OCI-LY3 (cell line): ENCODE measurements around the gene LRRC7.

ENCODE experiments used
- H2AFZ ChIP-seq: fragments of 200-600, 300-600 bp; shearing (Covaris generic); 2 replicates; pipeline ENCODE4 v1.6.0; 2014; ENCODE audit warnings: antibody characterized with exemption, low read depth, low read length
- H3K27ac ChIP-seq: fragments of 200-600, 300-600 bp; sonication (generic); 2 replicates; pipeline ENCODE4 v1.5.1; 2014; ENCODE audit warnings: mild to moderate bottlenecking, low read length, moderate library complexity, mixed read lengths
- H3K27me3 ChIP-seq: fragments of 200-600, 300-600 bp; sonication (generic); 2 replicates; pipeline ENCODE4 v1.6.1; 2014; ENCODE audit warnings: low read depth, low read length, mixed read lengths
- H3K36me3 ChIP-seq: fragments of 200-600, 300-600 bp; sonication (generic); replicated peaks from 2 replicates; pipeline ENCODE3; 2014; ENCODE audit warnings: low read depth, low read length, mixed read lengths
- H3K4me1 ChIP-seq: fragments of 300-600, 200-600 bp; sonication (generic); 2 replicates; pipeline ENCODE4 v1.6.1; 2014; ENCODE audit warnings: low read length, mixed read lengths
- H3K4me2 ChIP-seq: fragments of 200-600, 300-600 bp; sonication (generic); 2 replicates; pipeline ENCODE4 v1.6.1; 2014; ENCODE audit warnings: low read length, mixed read lengths
- H3K4me3 ChIP-seq: fragments of 300-600, 200-600 bp; sonication (generic); 2 replicates; pipeline ENCODE4 v1.5.1; 2014; ENCODE audit warnings: antibody characterized with exemption, mild to moderate bottlenecking, low read length, moderate library complexity
- H3K79me2 ChIP-seq: fragments of 300-600, 200-600 bp; shearing (Covaris generic); 2 replicates; pipeline ENCODE4 v1.6.1; 2014; ENCODE audit warnings: mild to moderate bottlenecking, low read length, mixed read lengths
- H3K9ac ChIP-seq: fragments of 300-600, 200-600 bp; shearing (Covaris generic); 2 replicates; pipeline ENCODE4 v1.6.0; 2014; ENCODE audit warnings: mild to moderate bottlenecking, low read length, moderate library complexity
- H3K9me3 ChIP-seq: fragments of 200-600, 300-600 bp; shearing (Covaris generic); 2 replicates; pipeline ENCODE4 v1.6.1; 2014; ENCODE audit warnings: low read length, mixed read lengths; ENCODE audit not compliant: insufficient read depth
- H4K20me1 ChIP-seq: fragments of 200-600, 300-600 bp; sonication (generic); 2 replicates; pipeline ENCODE4 v1.6.1; 2016; ENCODE audit warnings: low read length, mixed read lengths; ENCODE audit not compliant: insufficient read depth
- EZH2phosphoT487 ChIP-seq: fragments of 200-600 bp; shearing (Covaris generic); IDR thresholded peaks from 2 replicates; pipeline ENCODE4 v1.6.1; 2018; ENCODE audit warnings: antibody characterized with exemption, mixed run types, low read depth
- TF ChIP-seq, protein P1 (sequence below): fragments of 200-600, 300-600 bp; sonication (generic); IDR thresholded peaks from 2 replicates; pipeline ENCODE4 v1.5.1; 2014; ENCODE audit warnings: antibody characterized with exemption, low read length, low read depth

Gene LRRC7

DNA sequence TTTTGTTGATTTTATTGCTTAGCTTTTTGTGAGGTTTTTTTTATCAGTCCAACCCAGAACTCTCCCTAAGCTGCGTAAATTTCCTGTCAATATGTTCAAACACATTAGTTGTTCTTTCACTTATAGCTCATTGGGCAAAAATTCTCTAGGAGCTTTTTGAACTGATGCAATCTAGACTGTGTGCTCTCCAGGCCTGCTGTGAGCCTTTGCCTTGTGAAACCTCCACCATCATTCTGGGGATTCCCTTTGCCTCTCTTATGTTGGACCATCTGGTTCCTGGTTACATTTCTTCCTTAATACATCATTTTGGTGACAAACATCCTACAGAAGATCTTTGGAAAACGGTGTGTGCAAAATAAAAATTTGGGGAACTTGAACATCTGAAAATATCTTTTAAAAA is 247.2 kb downstream of the LRRC7 start:
- TF ChIP-seq EZH2phosphoT487 = no peak
- TF ChIP-seq, protein P1, sequence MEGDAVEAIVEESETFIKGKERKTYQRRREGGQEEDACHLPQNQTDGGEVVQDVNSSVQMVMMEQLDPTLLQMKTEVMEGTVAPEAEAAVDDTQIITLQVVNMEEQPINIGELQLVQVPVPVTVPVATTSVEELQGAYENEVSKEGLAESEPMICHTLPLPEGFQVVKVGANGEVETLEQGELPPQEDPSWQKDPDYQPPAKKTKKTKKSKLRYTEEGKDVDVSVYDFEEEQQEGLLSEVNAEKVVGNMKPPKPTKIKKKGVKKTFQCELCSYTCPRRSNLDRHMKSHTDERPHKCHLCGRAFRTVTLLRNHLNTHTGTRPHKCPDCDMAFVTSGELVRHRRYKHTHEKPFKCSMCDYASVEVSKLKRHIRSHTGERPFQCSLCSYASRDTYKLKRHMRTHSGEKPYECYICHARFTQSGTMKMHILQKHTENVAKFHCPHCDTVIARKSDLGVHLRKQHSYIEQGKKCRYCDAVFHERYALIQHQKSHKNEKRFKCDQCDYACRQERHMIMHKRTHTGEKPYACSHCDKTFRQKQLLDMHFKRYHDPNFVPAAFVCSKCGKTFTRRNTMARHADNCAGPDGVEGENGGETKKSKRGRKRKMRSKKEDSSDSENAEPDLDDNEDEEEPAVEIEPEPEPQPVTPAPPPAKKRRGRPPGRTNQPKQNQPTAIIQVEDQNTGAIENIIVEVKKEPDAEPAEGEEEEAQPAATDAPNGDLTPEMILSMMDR = no peak

DNA sequence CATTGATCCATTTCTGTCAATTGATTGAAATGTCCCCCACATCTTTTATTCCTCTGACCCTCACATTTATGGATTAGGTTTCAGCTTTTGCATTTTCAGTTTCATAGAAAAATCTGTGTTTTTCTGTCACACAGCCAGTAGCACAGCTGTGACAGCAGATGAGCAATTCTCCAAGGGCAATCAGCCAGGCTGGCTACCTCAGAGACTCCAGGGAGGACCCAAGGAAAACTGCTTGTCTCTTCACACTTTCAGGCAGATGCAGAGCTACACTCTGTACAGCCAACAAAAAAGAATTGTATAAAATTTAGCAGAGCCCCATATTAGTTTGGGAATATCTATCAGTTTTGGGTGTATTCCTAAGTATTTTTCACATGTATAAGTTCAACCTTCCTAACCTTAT is 257.2 kb downstream of the LRRC7 start:
- Histone ChIP-seq H4K20me1 (no peaks in the 10 kb centered on the region), H3K4me2 (no peak overlapping the region), H3K9me3 (no peaks in the 10 kb centered on the region), H3K4me1 (no peaks in the 10 kb centered on the region), H2AFZ (no peak overlapping the region), H3K4me3 (no peak overlapping the region), H3K36me3 (no peaks in the 10 kb centered on the region), H3K27me3 (no peaks in the 10 kb centered on the region), H3K79me2 (no peaks in the 10 kb centered on the region), H3K9ac (no peak overlapping the region), H3K27ac (no peak overlapping the region)
- TF ChIP-seq EZH2phosphoT487 = no peak
- TF ChIP-seq, protein P1 = no peak

More for the DNA sequence above, 247.2 kb downstream of the LRRC7 start:
- H3K27ac ChIP-seq = no peak overlapping the region
- H3K4me1 ChIP-seq = no peaks in the 10 kb centered on the region
- H3K9me3 ChIP-seq = no peaks in the 10 kb centered on the region
- H4K20me1 ChIP-seq = no peaks in the 10 kb centered on the region
- no peaks in the 10 kb centered on the region for H3K36me3 ChIP-seq
- no peak overlapping the region for H3K4me2 ChIP-seq
- no peak overlapping the region for H3K9ac ChIP-seq
- H3K27me3 ChIP-seq = no peaks in the 10 kb centered on the region
- no peaks in the 10 kb centered on the region for H3K79me2 ChIP-seq
- no peak overlapping the region for H2AFZ ChIP-seq
- H3K4me3 ChIP-seq = no peak overlapping the region

DNA sequence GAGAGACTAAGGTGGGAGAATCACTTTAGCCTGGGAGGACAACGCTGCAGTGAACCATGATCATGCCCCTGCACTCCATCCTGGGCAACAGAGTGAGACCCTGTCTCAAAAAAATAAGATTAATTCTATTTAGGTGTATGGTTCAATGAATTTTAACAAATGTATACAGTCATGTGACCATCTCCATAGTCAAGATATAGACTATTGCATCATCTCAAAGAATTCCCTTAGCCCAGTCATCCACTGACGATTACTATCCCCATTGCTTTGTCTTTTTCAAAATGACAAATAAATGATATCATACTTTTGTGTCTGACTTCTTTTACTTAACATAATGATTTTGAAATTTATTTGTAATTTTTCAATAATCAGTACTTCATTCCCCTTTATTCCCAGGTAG is 260.0 kb downstream of the LRRC7 start:
- Histone ChIP-seq H3K27me3 (no peaks in the 10 kb centered on the region), H3K79me2 (no peaks in the 10 kb centered on the region), H3K9ac (no peak overlapping the region), H3K4me3 (no peak overlapping the region), H3K9me3 (no peaks in the 10 kb centered on the region), H4K20me1 (no peaks in the 10 kb centered on the region), H3K27ac (no peak overlapping the region), H3K4me2 (no peak overlapping the region), H3K4me1 (no peaks in the 10 kb centered on the region), H3K36me3 (no peaks in the 10 kb centered on the region), H2AFZ (no peak overlapping the region)
- TF ChIP-seq EZH2phosphoT487 = no peak
- TF ChIP-seq, protein P1 = no peak

DNA sequence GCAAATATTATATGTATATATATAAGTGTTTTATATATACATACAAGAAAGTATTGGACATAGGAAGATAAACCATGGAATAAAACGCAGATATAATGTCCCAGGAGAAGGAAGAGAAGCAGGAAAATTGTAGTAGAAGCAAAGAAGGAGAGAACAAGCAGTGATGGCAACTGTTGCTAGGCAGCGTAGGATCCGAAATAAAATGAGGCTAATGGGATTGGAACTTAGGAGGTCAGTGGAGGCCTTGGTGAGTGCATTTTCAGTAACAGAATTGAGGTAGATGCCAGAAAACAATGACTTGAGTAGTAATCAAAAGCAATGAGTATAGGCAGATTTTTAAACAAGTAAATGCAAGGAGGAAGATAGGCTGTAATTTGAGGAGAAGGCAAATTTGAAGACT is 265.8 kb downstream of the LRRC7 start:
- no peaks in the 10 kb centered on the region for H3K36me3 ChIP-seq
- no peaks in the 10 kb centered on the region for H4K20me1 ChIP-seq
- H2AFZ ChIP-seq = no peak overlapping the region
- H3K9ac ChIP-seq = no peak overlapping the region
- no peaks in the 10 kb centered on the region for H3K79me2 ChIP-seq
- H3K4me3 ChIP-seq = no peak overlapping the region
- no peaks in the 10 kb centered on the region for H3K9me3 ChIP-seq
- no peak overlapping the region for H3K27ac ChIP-seq
- H3K4me1 ChIP-seq = no peaks in the 10 kb centered on the region
- H3K4me2 ChIP-seq = no peak overlapping the region
- H3K27me3 ChIP-seq = no peaks in the 10 kb centered on the region
- no peak for TF ChIP-seq EZH2phosphoT487
- TF ChIP-seq, protein P1 = no peak
